ENCODE data around the gene CD99.
"Not testable (repeated sequence)": the region's sequence is repeated elsewhere in the genome, so short reads cannot be mapped to it uniquely, and the experiment has no call there.

The CD99 gene

DNA sequence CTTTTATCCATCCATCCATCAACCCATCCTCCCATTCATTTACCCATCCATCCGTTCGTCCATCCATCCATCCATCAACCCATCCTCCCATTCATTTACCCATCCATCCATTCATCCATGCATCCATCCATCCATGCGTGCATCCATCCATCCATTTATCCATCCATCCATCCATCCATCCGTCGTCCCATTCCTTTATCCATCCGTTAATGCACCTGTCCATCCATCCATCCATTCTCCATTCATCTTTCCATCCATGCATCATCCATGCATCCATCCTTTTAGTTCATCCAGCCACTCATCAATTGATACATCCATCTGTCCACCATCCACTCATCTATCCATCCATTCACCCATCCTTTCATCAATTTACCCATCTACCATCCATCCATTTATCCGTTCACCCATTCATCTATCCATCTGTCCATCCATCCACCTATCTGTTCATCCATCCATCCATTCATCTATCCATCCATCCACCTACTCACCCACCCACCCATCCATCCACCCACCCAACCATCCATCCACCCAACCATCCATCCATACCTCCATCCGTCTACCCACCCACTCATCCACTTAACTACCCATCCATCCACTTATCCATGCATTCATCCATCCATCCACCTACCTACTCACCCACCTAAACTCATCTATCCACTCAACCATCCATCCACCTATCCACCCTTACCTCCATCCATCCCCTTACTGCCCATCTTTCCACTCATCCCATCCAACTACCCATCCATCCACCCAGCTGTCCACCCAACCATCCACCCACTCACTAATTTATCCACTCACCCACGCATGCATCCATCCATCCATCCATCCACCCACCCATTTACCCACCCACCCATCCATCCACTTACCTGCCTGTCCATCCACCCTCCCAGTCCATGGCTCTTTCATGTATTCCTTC is 9.6 kb downstream of the CD99 start:
- DNase-seq, result no peak

GRCh38 chrX:2701600-2701999 is 10.5 kb downstream of the CD99 start:
- no peak for DNase-seq

GRCh38 chrX:2703991-2704369 is 12.9 kb downstream of the CD99 start:
- no peak for DNase-seq

DNA sequence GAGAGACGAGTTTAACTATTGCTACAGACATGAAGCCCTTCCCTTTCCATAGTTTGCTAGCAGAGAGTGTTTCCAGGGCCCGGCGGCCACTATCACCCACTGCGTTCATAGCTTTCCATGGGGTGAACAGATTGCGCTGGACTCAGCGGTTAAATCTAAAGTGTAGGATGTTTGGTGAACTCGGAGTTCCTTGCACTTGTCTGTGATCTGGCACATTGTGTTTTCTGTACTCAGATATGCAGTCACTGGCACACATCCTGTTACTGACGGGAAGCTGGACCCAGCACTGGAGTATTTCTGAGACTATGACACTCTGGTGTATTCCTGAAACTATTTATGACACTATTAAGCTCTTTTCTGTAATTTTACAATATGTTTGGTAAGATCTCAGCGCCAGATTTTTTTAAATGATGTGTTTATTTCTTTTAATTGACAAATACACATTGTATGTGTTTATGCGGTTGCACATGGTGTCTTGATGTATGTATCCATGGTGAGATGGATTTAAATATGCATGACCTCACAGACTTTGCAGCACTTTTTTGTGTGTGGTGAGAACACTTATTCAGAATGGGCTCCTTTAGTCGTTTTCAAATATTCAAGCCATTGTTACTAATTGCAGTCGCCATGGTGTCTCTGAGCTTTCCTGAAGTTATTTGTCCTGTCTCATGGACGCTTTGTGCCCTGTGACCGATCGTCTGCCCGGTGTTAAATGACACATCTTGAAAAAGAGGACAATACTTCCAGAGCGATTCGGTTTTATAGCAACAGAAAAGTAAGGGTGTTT is 14.1 kb downstream of the CD99 start:
- DNase-seq, result no peak

DNA sequence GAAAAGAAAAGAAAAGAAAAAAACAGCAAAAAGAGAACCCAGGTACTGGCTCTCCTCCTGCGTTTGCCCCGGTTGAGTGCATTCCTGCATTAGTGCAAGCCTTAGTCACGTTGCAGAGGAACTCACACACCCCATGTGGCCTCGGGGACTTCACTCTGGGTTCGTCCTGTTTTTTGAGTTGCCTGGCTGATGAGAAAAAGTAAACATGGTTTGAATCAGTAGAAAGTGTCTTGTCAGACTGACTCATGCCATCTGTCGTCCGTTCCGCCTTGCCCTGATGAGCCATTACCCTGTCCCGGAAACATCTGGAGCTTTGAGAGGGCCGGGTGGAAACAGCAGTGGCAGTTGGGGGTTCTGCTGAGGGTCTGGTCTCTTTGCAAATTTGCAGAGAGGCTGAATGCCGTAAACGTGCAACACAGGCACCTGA is 16.3 kb downstream of the CD99 start:
- DNase-seq, result peak; percentile 72

- DNase-seq, result peak; percentile 31
Measured at GRCh38 chrX:2708021-2708420, 16.9 kb downstream of the CD99 start.

- no peak for DNase-seq
Measured at GRCh38 chrX:2708592-2709188, 17.6 kb downstream of the CD99 start.

GRCh38 chrX:2709556-2709955 is 18.5 kb downstream of the CD99 start:
- no peak for DNase-seq

DNA sequence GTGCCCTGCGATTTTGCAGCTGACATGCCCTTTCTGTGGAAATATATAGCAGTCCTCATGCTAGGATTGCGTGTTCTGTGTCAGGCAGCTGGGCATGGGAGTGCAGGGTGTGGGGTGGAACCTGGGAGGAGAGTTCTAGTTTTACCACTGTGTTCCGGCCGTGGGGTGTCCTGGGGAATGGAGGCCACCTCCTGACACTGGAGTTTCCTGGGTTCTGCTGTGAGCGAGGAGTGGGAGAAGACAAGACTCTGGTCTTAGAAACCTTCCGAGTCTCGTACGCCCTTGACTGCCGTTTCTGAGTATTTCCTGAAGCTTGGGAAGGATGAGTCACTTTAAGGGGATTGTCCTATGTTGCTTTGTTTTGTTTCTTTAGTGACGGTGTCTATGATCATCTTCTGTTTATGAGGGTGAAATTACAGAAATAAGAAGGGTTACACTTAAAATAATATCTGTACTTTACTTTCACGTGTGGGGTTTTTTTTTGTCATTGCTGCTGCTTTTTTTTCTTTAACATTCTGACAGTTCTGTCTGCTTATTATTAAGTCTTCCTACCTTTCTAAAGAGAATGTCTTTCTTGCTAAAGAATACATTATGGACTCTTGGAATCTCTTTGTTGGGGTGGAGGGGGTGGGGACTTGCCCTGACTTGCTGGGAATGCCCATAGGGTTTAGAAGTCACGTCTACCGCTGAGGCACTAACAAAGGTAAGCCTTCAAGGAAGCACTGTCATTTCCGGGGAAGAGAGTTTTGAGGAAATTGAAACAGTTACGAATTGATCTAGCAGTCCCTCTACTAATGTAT is 19.1 kb downstream of the CD99 start:
- peak; percentile 66 for DNase-seq

GRCh38 chrX:2711441-2711840 is 20.3 kb downstream of the CD99 start:
- DNase-seq, result no peak

DNA sequence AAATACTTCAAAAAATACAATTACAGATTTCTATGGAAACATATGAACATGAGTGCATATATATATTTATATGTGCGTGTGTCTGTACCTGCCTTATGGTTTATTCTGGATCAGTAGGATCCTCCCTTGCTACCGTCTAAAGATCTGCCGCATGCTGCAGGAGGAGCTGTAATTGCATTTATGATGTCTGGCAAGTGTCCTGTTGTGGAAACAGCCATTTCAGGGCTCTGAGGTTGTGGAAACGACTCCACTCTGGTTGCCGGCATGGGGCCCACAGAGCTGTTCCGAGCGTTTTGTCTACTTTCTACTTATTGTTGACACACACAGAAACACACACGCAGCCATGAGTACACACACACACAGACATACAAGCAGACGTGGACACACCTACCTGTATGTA is 21.3 kb downstream of the CD99 start:
- no peak for DNase-seq

DNA sequence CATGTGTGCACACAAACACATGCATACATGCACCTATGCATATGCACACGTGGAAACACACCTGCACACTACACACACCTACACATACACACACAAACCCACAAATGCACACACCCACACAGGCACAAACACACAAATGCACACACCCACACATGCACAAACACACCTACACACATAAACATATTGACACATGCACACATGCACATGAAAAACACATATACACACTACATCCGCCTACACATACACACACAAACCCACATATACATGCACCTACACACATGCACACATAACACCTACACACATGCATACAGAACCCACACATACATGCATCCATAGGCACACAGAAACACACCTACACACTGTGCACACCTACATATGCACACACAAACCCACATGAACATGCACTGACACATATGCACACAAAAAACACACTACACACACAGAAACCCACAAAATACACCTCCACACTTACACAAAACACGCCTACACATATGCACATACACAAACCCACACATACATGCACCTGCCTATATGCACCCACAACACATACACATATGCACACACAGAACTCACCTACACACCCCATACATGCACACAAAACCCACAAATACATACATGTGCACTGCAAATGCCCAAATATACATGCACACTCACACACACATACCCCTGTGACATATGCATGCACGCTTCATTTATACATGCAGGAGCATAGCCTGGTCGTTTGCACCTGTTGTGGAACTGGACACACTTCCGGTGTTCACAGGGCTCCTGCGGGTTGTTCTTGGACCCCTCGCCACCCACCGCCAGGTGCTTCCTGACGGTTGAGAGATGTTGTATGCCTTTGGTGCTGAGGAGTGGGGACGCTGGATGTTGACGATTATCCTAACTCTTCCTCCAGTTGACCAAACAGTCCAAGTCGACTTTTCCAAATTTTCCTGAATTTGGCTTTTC is 22.1 kb downstream of the CD99 start:
- no peak for DNase-seq

DNA sequence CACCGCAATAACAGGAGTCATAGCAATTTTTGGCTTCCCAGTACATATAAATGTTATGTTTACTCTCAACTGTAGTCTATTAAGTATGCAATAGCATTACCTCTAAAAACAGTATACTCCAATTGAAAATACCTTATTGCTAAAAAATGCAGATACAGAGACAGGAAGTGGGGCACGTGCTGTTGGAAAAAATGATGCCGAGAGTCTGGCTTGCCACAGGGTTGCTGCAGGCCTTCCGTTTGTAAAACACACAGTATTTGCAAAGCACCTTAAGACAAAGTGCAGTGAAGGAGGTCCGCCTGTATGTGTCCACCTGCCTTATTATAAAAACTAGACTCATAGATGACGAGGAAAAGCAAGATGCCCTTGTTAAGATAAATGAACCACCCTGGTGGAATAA is 23.5 kb downstream of the CD99 start:
- DNase-seq, result peak; percentile 48

GRCh38 chrX:2715066-2715600 is 24.0 kb downstream of the CD99 start:
- DNase-seq, result no peak

DNA sequence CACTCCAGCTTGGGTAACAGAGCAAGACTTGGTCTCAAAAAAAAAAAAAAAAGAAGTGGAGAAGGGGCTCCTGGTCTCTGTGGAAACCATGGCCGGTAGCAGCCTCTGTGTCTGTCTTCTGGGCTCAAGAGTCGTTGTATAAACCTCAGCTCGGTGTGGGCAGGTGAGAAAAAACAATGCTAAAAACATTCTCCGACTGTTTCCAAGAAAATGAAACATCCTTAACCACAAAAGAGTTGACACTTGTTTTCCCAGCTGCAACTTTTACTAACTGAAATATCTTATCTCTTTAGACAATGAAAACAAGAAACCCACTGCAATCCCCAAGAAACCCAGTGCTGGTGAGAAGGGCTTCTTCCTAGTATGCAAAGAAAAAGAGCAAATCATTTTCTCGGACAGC is 26.2 kb downstream of the CD99 start:
- DNase-seq, result no peak

- DNase-seq, result no peak
Measured at GRCh38 chrX:2718821-2719220, 27.7 kb downstream of the CD99 start.

- DNase-seq, result no peak
Measured at GRCh38 chrX:2719774-2720447, 28.8 kb downstream of the CD99 start.

DNA sequence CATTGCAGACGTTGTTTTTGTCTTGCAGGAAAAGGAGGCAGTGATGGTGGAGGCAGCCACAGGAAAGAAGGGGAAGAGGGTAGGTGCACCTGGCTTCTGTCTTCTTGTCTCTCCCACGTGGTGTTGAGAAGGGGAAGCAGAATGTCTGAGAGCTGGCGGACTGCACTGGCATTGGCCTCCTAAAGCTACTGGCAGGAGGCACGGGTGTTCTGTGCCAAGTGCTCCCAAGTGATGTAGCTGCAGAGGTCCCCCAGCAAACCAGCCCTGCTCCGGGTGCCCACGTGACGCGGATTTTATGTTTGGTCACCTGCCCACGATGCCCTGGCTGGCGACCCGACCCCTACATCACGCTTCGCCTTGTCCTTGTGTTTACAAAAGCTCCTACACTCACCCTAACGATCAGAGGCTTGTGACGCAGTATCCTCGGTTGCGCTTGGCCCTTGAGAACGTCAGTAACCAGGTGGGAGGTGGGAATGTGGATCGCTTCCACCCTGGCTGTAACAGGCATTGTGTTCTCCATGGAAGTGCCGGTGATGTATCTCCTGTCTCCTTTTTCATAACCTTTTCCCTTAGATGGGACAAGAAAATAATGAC is 32.3 kb downstream of the CD99 start:
- DNase-seq, result no peak

DNA sequence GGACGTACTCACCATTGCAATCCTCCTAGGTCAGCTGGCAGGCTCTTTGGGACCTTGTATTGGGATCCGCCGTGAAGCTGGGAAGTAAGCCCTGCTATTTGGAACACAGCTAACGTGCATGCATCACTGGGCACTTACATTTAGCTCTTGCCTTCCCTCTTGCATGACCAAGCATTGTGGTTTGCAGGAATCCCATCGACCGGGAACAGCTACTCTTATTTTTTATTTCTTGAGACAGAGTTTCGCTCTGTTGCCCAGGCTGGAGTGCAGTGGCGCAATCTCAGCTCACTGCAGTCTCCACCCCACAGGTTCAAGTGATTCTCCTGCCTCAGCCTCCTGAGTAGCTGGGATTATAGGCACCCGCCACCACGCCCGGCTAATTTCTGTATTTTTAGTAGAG is 36.2 kb downstream of the CD99 start:
- DNase-seq, result not testable (repeated sequence)

DNA sequence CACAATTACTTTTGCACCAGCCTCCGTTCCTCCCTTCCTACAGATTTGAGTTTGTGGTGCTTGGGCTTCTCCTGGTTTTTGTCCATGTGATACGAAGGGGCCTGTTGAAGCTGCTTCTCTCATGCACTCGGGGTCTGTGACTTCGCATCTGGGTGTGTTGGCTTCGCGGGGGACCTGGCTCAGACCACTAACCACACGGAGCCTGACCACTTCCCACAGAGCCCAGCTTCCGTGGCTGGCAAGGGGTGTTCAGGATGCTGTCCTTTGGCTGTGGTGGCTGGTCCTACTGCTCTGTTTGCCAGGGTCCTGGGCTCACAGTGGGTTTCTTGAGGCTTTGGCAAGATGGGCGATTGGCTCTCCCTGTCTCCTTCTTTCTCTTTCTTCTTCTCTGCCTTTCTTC is 41.0 kb downstream of the CD99 start:
- no peak for DNase-seq
